HUES64 (cell line): ENCODE results near the gene SYT14.
"Not testable (repeated sequence)": the region's sequence is repeated elsewhere in the genome, so short reads cannot be mapped to it uniquely, and the experiment has no call there.

Experiments used
- H3K27ac ChIP-seq: 2 replicates; pipeline ENCODE4 v1.7.0; 2013; ENCODE audit warnings: low read depth, low read length, inconsistent platforms
- H3K27me3 ChIP-seq: 2 replicates; pipeline ENCODE4 v1.6.1; 2013; ENCODE audit warnings: mild to moderate bottlenecking, low read length; ENCODE audit not compliant: insufficient read depth
- H3K36me3 ChIP-seq: 2 replicates; pipeline ENCODE4 v1.6.1; 2013; ENCODE audit warnings: mild to moderate bottlenecking, low read length; ENCODE audit not compliant: insufficient read depth
- H3K4me1 ChIP-seq: 2 replicates; pipeline ENCODE4 v1.6.1; 2013; ENCODE audit warnings: mild to moderate bottlenecking, low read length, moderate library complexity; ENCODE audit not compliant: insufficient read depth
- H3K4me3 ChIP-seq: 2 replicates; pipeline ENCODE4 v1.5.1; 2013; ENCODE audit warnings: mild to moderate bottlenecking, low read length, moderate library complexity
- H3K9ac ChIP-seq: 2 replicates; pipeline ENCODE4 v1.6.1; 2013; ENCODE audit warnings: mild to moderate bottlenecking, low read depth, low read length
- H3K9me3 ChIP-seq: 2 replicates; pipeline ENCODE4 v1.6.1; 2013; ENCODE audit warnings: low read depth, low read length; ENCODE audit not compliant: insufficient read depth
- WGBS: fragments of 150-250, 120-280 bp; methylation state at CpG from one replicate; pipeline ENCODE4 v1.1.7; 2013; ENCODE audit warnings: missing lambda C conversion rate; 5-methylcytosine and 5-hydroxymethylcytosine counted together

SYT14 gene

GRCh38 chr1:209945377-209945776, 7.4 kb downstream of the SYT14 start:
- no peaks in the 10 kb centered on the region for H3K27me3 ChIP-seq
- no peak overlapping the region for H3K4me3 ChIP-seq
- H3K9ac ChIP-seq = no peak overlapping the region
- 92% methylated on average over 2 of the region's 2 CpGs for WGBS
- no peak overlapping the region for H3K27ac ChIP-seq
- no peaks in the 10 kb centered on the region for H3K9me3 ChIP-seq
- peaks cover 5% of the 10 kb centered on the region; the same call in 1 of the 2 replicates for H3K4me1 ChIP-seq
- H3K36me3 ChIP-seq = no peaks in the 10 kb centered on the region

GRCh38 chr1:209948155-209948554, 10.1 kb downstream of the SYT14 start:
- WGBS = 97% methylated on average over 3 of the region's 3 CpGs
- Histone ChIP-seq H3K9ac (no peak overlapping the region), H3K36me3 (no peaks in the 10 kb centered on the region), H3K4me1 (peaks cover 5% of the 10 kb centered on the region; the same call in 1 of the 2 replicates), H3K9me3 (no peaks in the 10 kb centered on the region), H3K4me3 (no peak overlapping the region), H3K27me3 (no peaks in the 10 kb centered on the region), H3K27ac (no peak overlapping the region)

GRCh38 chr1:209956116-209956515, 18.1 kb downstream of the SYT14 start:
- 100% methylated on average over 1 of the region's 2 CpGs for WGBS
- H3K27me3 ChIP-seq = no peaks in the 10 kb centered on the region
- no peak overlapping the region for H3K4me3 ChIP-seq
- no peak overlapping the region for H3K9ac ChIP-seq
- H3K27ac ChIP-seq = no peak overlapping the region
- H3K4me1 ChIP-seq = no peaks in the 10 kb centered on the region
- 0 out of 2 replicates have a peak, but pooled peaks cover 3% of the 10 kb centered on the region for H3K36me3 ChIP-seq
- H3K9me3 ChIP-seq = no peaks in the 10 kb centered on the region

- Histone ChIP-seq H3K27ac (no peak overlapping the region), H3K4me3 (no peak overlapping the region), H3K9ac (no peak overlapping the region), H3K9me3 (no peaks in the 10 kb centered on the region), H3K36me3 (0 out of 2 replicates have a peak, but pooled peaks cover 3% of the 10 kb centered on the region), H3K4me1 (no peaks in the 10 kb centered on the region), H3K27me3 (no peaks in the 10 kb centered on the region)
- no CpG with 5 or more reads among the region's 2 CpGs for WGBS
Observed at GRCh38 chr1:209959623-209960022, 21.6 kb downstream of the SYT14 start.

DNA sequence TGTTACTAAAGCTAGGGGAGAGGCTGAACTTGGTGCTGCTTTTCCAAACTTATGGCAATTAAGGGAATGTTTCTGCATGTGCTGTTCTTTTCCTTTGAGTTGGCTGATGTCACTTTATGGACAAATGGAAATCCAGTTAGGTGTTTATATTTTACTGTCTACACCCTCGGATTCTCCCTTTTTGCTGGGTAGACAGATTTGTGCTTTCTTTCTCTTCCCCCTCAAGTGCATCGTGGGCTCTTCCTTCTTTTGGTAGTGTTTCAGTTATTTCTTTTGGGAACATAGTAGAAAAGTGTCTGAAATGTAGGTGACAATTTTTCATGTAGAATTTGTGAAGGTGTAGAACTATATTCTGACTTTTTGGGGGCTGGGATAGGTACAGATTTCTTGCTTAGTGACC, 22.9 kb downstream of the SYT14 start:
- Histone ChIP-seq H3K4me3 (no peak overlapping the region), H3K9me3 (no peaks in the 10 kb centered on the region), H3K27ac (no peak overlapping the region), H3K9ac (no peak overlapping the region), H3K4me1 (no peaks in the 10 kb centered on the region), H3K36me3 (no peaks in the 10 kb centered on the region), H3K27me3 (no peaks in the 10 kb centered on the region)
- WGBS = 88% methylated on average over 2 of the region's 2 CpGs

- Histone ChIP-seq H3K9me3 (no peaks in the 10 kb centered on the region), H3K36me3 (no peaks in the 10 kb centered on the region), H3K4me3 (no peak overlapping the region), H3K9ac (no peak overlapping the region), H3K27ac (no peak overlapping the region), H3K4me1 (no peaks in the 10 kb centered on the region), H3K27me3 (no peaks in the 10 kb centered on the region)
- 94% methylated on average over 3 of the region's 4 CpGs for WGBS
Observed at GRCh38 chr1:209962388-209962787, 24.4 kb downstream of the SYT14 start.

DNA sequence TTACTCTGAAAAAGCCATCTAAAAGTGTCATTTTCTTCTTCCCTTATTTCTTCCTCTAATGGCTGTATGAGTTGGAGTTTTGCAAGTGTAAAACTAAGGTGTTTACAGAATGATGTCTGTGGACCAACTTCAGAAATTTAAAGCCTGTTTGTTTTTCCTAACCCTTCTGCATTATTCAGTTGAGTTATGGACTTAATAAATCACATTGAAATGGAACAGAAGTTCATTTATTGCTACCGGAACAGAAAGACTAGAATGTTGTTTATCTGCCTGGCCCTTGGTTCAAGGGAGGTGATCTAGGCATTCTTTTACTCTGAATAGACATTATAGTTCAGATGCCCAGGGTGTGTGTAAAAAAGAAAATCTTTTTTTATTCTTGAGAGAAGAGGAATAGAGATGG, 24.8 kb downstream of the SYT14 start:
- Histone ChIP-seq H3K4me3 (no peak overlapping the region), H3K9me3 (no peaks in the 10 kb centered on the region), H3K27ac (no peak overlapping the region), H3K36me3 (no peaks in the 10 kb centered on the region), H3K9ac (no peak overlapping the region), H3K27me3 (no peaks in the 10 kb centered on the region), H3K4me1 (no peaks in the 10 kb centered on the region)
- WGBS = 96% methylated on average over 1 of the region's 1 CpG

- Histone ChIP-seq H3K36me3 (no peaks in the 10 kb centered on the region), H3K9ac (no peak overlapping the region), H3K4me3 (no peak overlapping the region), H3K27me3 (no peaks in the 10 kb centered on the region), H3K9me3 (no peaks in the 10 kb centered on the region), H3K4me1 (no peaks in the 10 kb centered on the region), H3K27ac (no peak overlapping the region)
- WGBS = 97% methylated on average over 9 of the region's 9 CpGs
Observed at GRCh38 chr1:209965996-209966395, 28.0 kb downstream of the SYT14 start.

- not testable (repeated sequence) for H3K36me3 ChIP-seq, H3K27me3 ChIP-seq, H3K9ac ChIP-seq, H3K4me3 ChIP-seq, H3K4me1 ChIP-seq, H3K27ac ChIP-seq, H3K9me3 ChIP-seq
- WGBS = 83% methylated on average over 14 of the region's 14 CpGs
Observed at GRCh38 chr1:209978721-209979120, 40.7 kb downstream of the SYT14 start.

DNA sequence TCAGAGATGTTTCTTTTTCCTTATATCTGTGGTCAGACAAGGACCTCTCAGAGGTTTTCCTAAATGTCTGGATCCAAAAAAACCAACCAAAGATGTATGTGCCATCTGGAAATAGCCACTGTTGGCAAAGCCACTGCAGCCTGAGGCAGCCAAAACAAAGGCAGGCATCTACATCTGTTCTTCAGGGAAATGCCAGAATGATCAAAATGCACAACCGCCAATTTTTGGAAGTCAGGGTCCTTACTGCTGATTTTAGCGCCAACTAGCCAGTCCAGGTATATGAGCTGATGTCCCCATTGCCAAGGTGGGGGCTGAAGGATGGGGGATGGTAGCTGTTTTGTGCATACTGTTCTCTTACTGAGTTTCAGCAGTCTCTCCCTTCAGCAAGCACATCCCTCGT, 45.9 kb downstream of the SYT14 start:
- no peaks in the 10 kb centered on the region for H3K36me3 ChIP-seq
- H3K27me3 ChIP-seq = no peaks in the 10 kb centered on the region
- no peak overlapping the region for H3K4me3 ChIP-seq
- peaks cover 11% of the 10 kb centered on the region for H3K9me3 ChIP-seq
- no peak overlapping the region for H3K27ac ChIP-seq
- 91% methylated on average over 2 of the region's 3 CpGs for WGBS
- peaks cover 5% of the 10 kb centered on the region for H3K4me1 ChIP-seq
- no peak overlapping the region for H3K9ac ChIP-seq

DNA sequence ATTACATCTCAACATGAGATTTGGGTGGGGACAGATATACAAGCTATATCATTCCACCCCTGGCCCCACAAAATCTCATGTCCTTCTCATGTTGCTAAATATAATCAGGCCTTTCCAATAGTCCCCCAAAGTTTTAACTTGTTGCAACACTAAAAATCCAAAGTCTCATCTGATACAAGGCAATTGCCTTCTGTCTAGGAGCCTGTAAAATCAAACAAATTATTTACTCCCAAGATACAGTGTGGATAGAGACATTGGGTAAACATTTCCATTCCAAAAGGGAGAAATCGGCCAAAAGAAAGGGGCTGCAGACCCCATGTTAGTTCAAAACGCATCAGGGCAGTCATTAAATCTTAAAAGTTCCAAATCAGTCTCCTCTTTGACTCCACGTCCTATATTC, 47.0 kb downstream of the SYT14 start:
- Histone ChIP-seq H3K9ac (no peak overlapping the region), H3K36me3 (no peaks in the 10 kb centered on the region), H3K27me3 (no peaks in the 10 kb centered on the region), H3K27ac (no peak overlapping the region), H3K4me3 (no peak overlapping the region), H3K4me1 (peaks cover 7% of the 10 kb centered on the region), H3K9me3 (peaks cover 6% of the 10 kb centered on the region; the same call in 1 of the 2 replicates)
- 95% methylated on average over 3 of the region's 3 CpGs for WGBS

DNA sequence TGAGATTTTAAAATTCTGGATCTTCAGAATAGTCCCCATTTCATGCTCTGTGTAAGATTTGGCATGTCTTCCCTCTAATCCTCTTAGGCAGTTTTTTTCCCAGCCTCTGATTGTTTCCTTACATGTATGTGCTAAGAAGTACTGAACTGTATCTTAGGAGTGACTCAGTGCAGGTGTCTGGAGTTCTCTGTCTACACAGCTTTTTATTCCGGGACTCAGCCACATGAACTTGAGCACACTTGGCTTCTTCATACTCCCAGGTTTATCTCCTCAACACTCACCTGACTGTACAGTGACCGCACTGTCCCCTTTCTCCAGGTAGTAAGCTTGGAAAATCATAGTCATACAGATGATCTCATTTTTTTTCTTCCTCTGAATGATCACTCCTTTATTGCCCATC, 50.7 kb downstream of the SYT14 start:
- H3K27ac ChIP-seq = no peak overlapping the region
- WGBS = 95% methylated on average over 2 of the region's 2 CpGs
- H3K9ac ChIP-seq = no peak overlapping the region
- H3K9me3 ChIP-seq = peaks cover 6% of the 10 kb centered on the region; the same call in 1 of the 2 replicates
- H3K27me3 ChIP-seq = no peaks in the 10 kb centered on the region
- no peak overlapping the region for H3K4me3 ChIP-seq
- peaks cover 10% of the 10 kb centered on the region for H3K4me1 ChIP-seq
- H3K36me3 ChIP-seq = no peaks in the 10 kb centered on the region
